GM21786 (cell line): ENCODE results near the gene USP1.

Source experiments
- ATAC-seq: cut with Tn5 transposase; IDR thresholded peaks from one replicate; pipeline ENCODE4 v1.9.1; 2021; ENCODE audit not compliant: unreplicated experiment

The USP1 gene

DNA sequence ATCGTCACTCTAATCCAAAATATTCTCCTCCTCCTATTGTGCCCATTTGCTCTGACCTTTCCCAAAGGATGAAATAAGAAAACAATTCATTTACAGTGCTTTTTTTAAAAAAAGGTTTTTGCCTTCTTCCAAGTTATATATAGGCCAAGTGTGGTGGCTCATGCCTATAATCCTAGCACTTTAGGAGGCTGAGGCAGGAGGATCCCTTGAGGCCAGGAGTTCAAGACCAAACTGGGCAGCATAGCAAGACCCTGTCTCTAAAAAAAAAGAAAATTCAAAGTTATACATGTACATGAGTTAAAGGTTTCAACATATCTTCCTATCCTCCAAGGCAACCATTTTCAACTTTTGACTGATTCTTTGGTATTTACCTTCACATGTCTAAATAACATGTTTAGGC, 10.1 kb upstream of the USP1 start:
- ATAC-seq, result no peak

DNA sequence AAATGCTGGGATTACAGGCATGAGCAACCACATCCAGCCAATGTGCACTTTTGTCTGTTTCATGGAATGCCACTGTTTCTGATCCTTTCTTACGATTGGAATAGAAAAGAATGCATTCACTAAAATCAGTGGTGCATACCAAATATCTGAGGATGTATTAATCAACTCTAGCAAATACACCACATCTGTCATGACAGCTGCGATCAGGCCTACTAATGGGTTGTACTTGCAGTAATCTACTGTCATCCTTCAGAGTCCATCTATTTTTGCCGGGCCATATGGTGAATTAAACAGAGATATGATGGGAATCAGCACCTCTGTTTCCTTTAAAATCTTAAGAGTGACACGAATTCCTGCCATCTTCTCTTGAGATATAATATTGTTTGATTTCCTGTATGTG, 8.5 kb upstream of the USP1 start:
- no peak for ATAC-seq

DNA sequence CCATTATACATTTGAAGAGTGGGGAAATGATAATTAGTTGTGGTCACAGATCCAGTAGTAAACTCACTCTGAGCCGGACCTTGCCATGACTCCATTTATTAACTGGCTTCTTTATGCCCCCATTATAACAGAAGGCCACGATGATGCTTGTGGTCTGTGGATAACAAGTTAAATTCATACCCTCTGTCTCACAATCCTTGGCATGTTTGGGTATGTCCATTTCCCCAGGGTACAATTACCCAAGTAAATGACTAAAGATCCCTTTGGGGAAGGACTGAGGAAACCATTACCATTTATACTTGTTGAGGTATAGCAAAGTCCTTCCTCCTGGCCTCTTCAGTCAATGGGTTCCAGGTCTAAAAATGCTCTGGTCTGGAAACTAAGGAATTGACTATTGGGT, 7.3 kb upstream of the USP1 start:
- no peak for ATAC-seq

DNA sequence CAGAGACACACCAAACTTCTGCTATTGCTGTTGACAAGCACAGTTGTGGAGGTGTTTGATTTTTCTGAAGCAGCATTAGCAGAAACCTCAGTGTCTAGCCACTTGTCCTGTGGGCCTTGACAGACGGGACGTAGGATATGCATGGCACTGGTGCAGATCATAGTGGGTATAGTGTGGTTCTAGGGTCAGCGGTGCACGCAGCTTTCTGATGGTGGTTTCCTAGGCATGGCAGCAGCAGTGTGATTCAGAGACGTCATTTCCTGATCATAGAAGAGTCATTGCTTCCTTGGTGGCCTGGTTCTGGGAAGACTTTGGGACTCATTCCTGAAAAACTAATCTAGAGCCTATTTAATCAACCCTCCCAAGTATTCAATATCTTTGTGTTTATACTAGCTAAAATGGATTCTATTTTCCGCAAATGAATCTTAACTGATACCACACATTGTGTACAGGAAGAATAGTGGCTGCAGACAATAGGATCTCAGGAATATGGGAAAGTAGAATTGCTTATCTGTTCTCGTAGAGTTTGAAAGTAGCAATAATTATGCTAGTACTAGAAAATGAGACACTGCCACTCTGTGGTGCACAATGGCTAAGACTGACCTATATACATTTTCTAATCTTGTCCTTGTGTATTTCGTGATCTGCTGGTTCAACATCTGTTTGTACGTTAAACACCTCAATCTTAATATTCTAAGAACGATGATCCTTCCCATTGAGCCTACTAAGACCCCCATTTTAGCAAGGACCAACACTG, 2.8 kb upstream of the USP1 start:
- ATAC-seq, result no peak

DNA sequence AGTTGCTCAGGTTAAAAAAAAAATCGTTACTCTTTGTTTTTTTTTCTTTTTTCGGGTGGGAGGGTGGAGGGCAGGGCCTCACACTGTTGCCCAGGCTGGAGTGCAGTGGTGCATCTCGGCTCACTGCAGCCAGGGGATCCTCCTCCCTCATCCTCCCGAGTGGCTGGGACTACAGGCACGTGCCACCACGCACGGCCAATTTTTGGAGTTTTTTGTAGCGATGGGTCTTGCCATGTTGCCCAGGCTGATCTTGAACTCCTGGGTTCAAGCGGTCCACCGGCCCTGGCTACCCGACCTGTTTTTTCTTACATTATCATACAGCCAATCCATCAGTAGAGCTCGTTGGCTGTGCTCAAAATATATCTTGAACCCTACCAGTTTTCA, 2.2 kb upstream of the USP1 start:
- no peak for ATAC-seq

DNA sequence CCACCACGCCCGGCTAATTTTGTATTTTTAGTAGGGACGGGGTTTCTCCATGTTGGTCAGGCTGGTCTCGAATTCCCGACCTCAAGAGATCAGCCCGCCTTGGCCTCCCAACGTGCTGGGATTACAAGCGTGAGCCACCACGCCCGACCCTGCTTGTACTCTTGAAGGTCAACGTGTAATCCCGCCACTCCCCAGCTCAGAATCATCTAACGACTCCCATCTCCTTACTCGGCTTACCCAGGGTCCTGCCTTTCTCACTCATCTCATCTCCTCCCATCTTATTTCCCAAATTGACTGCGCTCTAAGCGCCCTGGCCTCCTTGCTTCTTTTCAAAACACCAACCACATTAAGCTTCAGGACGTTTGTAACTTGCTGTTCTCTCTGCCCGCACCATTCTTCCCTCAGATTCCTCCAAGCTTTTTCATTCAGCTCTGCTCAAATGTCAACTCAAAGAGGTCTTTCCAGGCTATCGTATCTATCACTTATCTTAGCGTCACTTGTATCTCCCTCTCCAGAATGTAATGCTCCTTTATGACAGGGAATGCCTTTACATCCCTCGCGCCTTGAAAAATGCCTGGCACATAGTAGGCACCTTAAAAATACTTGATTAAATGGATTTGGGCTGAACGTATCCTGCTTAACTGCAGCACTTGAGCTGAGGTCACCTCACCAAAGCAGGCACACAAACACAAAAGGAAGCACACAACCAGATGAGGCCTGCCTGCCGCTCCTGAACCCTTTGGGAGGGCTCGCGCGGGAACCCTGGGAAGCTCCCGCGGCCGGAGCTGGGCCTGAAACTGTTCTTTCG, 1.4 kb upstream of the USP1 start:
- ATAC-seq, result no peak

DNA sequence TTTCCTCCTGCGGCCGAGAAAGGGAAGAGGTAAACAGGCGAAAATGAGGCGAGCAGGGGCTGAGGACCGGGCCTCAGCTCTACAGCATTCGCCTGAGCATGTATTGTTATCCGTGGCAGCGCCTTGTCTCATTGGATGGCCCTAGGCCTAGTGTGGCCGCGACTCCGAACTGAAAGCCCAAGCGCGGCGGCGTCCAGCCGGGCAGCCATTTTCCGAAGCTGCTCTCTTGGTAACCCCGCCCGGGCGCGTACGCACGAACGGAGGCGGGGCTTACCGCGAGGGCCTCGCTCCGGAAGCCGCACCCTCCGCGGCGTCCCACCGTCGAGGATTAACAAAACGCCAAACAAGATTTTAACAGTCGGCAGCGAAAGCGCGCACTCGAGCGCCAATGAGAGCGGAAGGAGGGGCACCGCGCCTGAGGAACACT, 797 bp upstream of the USP1 start:
- ATAC-seq, result no peak

DNA sequence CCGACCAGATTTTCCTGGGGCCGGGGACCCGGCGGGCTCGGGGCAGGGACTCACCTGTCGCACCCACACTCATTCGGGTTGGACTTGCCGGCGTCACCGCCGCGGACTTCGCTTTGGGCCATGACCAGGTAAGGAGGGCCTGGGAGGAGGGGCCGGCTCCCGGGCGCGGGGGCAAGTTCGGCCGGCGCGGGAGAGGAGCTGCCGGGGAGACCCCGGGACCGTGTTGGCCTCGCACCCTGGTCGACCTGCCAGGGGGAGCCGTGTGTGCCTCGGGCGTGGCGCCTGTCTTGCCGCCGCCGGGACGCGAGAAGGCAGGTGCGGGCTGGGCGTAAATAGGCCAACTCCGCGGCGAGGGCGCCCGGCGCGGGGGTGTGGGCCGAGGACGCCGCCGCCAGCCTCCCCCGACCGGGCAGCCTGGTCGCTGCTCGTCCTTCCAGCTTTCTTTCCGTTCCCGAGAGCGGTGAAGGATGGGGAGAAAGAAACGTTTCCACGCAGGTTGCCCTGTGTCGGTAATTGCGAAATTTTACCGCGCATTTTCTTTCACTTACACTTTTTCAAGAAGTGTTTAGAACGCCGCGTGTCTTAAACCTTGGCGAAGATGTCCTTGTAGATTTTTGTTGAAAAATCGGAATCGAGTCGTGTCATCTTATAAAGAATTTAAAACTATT, 558 bp downstream of the USP1 start:
- ATAC-seq, result no peak

DNA sequence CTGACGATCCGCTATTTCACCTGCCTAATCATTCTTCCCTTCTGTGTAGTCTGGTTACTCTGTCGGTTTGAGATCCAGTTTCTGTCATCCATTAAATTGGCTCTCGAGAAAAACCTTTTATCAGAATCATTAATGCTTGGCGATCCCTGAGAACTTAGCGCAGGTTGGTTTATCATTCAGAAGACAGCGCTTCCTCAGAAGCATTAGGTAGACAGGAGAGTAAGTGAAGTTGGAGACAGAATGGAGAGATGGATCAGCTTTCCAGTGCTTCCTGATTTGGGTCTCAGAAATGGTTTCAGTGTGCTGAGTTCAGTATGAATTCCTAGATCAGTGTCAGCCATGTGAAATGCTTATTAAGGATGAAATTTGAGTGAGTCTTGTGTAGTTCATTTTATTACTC, 1.3 kb downstream of the USP1 start:
- ATAC-seq, result no peak

DNA sequence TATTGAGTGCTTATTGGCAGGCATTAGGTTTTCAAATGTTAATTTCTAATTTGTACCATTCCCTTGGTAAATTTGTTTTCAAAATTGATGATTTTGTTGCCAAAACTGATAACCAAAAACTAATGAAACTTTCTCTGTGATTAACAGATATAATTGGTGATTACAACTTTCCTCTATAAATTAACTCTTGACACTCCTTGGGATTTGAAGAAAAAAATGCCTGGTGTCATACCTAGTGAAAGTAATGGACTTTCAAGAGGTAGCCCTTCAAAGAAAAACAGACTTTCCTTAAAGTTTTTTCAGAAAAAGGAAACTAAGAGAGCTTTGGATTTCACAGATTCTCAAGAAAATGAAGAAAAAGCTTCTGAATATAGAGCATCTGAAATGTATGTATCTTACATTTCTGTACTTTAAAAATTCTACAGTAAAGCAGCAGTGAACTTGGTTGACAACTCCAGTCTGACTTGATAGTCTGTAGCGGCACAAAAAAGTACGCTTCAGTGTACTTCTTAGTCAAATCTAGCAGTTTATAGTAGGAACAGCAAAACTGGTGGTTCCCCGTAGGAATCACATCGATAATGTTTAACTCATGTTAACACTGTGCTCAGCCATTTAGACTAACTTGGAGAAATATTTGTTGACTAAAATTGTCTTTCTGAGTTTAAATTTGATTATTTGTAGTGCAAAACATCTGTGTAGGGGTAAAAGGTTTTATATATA, 3.0 kb downstream of the USP1 start:
- ATAC-seq, result peak; percentile 27

DNA sequence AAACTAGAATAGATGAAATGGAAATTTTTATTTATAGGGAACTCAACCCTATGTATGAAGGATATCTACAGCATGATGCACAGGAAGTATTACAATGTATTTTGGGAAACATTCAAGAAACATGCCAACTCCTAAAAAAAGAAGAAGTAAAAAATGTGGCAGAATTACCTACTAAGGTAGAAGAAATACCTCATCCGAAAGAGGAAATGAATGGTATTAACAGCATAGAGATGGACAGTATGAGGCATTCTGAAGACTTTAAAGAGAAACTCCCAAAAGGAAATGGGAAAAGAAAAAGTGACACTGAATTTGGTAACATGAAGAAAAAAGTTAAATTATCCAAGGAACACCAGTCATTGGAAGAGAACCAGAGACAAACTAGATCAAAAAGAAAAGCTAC, 7.9 kb downstream of the USP1 start:
- ATAC-seq, result no peak

DNA sequence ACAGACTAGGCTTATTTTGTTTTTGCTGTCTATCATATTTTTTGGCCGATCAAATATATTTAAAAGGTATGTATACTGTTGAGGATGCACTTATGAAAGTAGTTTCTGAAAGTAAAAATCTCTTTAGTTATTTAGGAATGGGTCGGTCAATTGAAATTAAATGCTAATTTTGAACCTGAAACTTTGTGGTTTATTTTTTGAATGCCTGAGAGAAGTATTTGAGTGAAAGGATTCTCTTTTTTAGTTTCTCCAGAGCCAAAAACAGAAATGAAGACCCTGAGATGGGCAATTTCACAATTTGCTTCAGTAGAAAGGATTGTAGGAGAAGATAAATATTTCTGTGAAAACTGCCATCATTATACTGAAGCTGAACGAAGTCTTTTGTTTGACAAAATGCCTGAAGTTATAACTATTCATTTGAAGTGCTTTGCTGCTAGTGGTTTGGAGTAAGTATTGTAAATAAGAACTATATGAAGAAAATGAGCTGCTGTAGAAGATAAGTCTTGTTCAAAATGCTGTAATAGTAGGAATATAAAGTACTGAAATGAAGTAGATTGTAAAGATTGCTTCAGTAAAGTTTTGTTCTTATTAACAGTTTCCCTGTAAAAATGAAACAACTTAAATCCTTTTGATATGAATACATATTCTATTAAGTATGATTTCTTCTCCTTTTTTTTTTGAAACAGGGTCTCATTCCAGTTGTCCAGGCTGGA, 11.5 kb downstream of the USP1 start:
- no peak for ATAC-seq

DNA sequence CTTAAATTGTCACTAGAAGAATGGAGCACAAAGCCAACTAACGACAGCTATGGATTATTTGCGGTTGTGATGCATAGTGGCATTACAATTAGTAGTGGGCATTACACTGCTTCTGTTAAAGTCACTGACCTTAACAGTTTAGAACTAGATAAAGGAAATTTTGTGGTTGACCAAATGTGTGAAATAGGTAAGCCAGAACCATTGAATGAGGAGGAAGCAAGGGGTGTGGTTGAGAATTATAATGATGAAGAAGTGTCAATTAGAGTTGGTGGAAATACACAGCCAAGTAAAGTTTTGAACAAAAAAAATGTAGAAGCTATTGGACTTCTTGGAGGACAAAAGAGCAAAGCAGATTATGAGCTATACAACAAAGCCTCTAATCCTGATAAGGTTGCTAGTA, 13.5 kb downstream of the USP1 start:
- ATAC-seq, result no peak

DNA sequence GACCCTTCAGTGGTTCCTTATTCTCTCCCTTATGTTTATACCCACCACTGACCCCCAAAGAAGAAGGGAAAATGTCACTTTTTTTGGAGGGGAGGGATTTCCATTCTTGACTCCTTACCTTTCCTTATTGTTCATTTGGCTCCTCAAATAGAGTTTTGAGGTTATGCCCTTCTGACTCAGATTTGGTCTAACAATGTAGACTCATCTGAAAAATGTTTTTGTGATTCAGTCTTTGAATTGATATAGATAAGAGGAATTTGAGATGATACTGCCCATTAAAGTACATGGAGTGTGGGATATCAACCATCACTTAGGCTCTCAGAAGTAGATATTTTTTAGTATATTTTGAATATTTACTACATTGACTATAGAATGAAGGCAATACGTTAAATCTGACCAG, 16.1 kb downstream of the USP1 start:
- no peak for ATAC-seq

DNA sequence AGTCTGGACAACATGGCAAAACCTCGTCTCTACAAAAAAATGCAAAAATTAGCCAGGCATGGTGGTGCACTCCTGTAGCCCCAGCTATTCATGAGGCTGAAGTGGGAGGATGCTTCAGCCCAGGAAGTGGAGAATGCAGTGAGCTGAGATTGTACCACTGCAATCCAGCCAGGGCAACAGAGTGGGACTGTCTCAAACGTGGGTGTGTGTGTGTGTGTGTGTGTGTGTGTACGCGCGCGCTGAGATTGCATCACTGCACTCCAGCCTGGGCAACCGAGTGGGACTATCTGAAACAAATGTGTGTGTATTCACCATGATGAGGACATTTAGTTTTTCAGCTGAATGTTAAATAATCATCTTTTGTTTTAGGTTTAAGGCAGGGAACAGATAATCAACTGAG, 21.1 kb downstream of the USP1 start:
- ATAC-seq, result no peak

DNA sequence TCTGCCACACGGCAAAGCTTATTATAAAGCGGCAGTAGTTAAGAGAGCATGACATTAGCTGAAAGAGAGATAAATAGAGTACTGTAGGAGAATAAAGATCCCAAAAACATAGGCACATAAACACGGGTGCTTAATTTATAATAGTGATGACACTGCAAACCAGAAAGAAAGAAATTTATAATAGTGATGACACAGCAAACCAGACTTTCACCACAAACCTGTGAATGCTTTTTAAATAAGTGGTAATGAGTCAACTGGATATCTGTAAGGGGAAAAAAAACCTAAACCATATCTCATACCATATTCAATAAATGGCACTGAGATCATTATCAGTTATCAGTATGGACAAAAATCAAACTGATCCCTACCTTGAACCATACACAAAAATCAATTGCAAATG, 25.5 kb downstream of the USP1 start:
- ATAC-seq, result no peak

DNA sequence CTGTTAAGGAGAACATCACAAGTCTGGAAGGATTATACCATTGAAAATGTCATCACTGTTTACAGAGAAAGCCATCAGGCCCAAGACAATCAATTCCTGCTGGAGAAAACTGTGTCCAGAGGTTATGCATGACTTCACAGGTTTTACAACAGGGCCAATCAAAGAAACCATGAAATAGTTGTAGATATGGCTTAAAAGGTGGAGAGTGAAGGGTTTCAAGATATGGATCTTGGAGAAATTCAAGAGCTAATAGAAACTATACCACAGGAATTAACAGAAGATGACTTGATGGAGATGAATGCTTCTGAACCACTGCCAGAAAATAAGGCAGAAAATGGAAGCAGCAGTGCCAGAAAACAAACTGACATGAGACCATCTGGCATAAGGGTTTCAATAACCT, 30.2 kb downstream of the USP1 start:
- no peak for ATAC-seq

DNA sequence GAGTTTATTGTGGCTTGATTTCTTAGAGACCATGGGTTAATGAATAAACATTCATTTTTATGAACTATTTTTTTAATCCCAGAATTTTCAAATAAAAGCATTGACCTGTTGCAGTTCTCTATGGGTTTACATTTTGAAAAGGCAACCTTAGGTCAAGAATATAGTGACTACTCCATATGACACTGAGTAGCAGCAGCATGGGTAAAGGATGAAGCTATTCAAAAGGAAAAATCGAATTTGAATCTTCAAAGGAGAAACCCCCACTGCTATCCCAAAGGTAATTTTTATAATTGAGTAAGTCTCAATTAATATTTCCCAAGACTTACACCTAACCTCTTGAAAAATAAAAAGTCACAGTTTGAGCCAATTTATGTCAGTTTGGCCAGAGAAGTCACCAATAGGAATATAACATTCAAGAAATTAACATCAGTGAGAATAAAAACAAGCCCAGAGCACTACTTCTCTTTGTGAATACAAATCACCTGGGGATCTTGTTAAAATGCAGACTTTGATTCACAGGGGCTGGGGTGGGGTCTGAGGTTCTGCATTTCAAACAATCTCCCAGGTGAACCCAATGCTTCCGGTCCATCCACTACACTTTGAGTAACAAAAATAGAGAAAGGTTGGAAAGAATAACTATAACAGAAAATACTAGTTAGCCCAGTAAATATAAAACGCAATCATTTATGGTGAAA, 39.8 kb downstream of the USP1 start:
- no peak for ATAC-seq

DNA sequence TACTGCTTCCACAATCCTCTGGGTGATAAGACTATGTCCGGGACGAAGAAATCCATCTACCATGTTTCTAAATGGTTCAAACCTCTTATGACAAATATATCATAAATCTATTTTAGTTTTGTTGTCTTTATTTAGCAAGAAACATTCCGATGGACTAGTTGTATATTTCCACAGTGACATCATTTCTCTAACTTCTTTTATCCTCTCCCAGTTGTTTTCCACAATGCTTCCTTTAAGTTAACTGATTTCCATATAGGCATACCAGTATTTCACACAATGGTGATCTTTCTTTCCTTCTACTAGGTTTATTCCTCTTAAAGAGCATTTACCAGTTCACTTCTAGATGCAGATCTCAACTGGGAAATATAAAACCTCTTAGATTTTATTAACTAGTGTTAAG, 44.8 kb downstream of the USP1 start:
- no peak for ATAC-seq

DNA sequence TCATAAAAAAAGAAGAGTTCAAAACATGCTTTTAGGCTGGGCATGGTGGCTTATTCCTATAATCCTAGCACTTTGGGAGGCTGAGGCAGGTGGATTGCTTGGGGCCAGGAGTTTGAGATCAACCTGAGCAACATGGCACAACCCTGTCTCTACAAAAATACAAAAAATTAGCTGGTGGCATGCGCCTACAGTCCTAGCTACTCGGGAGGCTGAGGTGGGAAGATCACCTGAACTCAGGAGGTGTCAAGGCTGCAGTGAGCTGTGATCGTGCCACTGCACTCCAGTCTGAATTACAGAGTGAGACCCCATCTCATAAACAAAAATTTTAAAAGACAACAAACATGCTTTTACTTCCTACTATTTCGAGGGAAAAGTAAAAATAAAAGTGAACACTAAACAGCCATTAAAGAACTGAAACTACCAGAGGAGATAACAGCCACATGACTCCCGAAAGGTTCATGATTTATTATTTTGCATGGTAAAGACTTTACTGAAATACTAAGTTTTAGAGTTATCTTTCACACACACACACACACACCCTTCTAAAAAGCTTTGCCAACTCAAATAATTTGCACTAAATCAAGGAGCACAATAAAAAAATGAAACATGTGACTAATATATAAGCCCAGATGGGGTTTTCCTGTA, 48.1 kb downstream of the USP1 start:
- no peak for ATAC-seq
